HEK293 (cell line): ENCODE measurements around the gene NCKAP1.

ENCODE experiments used
- ATF2 ChIP-seq: fragments of 450-650 bp; formaldehyde crosslinking; IDR thresholded peaks from 2 replicates; pipeline ENCODE4 v1.5.1; 2016; ENCODE audit warnings: missing biosample characterization, missing genetic modification characterization, low read depth
- ZBTB48 ChIP-seq: fragments of 450-650 bp; formaldehyde crosslinking; IDR thresholded peaks from 2 replicates; pipeline ENCODE4 v1.5.1; 2016; ENCODE audit warnings: missing biosample characterization, missing genetic modification characterization
- ZBTB7A ChIP-seq: fragments of 450-650 bp; formaldehyde crosslinking; IDR thresholded peaks from 2 replicates; pipeline ENCODE4 v1.5.1; 2016; ENCODE audit warnings: low read depth, missing biosample characterization, missing genetic modification characterization
- ZNF302 ChIP-seq: fragments of 450-650 bp; formaldehyde crosslinking; IDR thresholded peaks from 2 replicates; pipeline ENCODE4 v1.5.1; 2016; ENCODE audit warnings: missing biosample characterization, missing genetic modification characterization, low read depth
- TF ChIP-seq, protein P1 (sequence below): fragments of 450-650 bp; formaldehyde crosslinking; IDR thresholded peaks from 2 replicates; pipeline ENCODE4 v1.5.1; 2016; ENCODE audit warnings: missing biosample characterization, missing genetic modification characterization

GRCh38 chr2:182866461-182867406, 171.5 kb downstream of the NCKAP1 start, which contains the start of gene FRZB:
- no peak for TF ChIP-seq ZBTB48 (tag by site-specific recombination)
- TF ChIP-seq, protein P1, sequence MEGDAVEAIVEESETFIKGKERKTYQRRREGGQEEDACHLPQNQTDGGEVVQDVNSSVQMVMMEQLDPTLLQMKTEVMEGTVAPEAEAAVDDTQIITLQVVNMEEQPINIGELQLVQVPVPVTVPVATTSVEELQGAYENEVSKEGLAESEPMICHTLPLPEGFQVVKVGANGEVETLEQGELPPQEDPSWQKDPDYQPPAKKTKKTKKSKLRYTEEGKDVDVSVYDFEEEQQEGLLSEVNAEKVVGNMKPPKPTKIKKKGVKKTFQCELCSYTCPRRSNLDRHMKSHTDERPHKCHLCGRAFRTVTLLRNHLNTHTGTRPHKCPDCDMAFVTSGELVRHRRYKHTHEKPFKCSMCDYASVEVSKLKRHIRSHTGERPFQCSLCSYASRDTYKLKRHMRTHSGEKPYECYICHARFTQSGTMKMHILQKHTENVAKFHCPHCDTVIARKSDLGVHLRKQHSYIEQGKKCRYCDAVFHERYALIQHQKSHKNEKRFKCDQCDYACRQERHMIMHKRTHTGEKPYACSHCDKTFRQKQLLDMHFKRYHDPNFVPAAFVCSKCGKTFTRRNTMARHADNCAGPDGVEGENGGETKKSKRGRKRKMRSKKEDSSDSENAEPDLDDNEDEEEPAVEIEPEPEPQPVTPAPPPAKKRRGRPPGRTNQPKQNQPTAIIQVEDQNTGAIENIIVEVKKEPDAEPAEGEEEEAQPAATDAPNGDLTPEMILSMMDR: no peak
- TF ChIP-seq ZBTB7A (tag by site-specific recombination): no peak
- no peak for TF ChIP-seq ZNF302 (tag by site-specific recombination)
- TF ChIP-seq ATF2: no peak
